ENCODE measurements around the gene PARP1.
A peak's percentile ranks its signal among the peaks of the same experiment; 100 is the strongest.
"Not testable (repeated sequence)": the region's sequence is repeated elsewhere in the genome, so short reads cannot be mapped to it uniquely, and the experiment has no call there.

The PARP1 gene

DNA sequence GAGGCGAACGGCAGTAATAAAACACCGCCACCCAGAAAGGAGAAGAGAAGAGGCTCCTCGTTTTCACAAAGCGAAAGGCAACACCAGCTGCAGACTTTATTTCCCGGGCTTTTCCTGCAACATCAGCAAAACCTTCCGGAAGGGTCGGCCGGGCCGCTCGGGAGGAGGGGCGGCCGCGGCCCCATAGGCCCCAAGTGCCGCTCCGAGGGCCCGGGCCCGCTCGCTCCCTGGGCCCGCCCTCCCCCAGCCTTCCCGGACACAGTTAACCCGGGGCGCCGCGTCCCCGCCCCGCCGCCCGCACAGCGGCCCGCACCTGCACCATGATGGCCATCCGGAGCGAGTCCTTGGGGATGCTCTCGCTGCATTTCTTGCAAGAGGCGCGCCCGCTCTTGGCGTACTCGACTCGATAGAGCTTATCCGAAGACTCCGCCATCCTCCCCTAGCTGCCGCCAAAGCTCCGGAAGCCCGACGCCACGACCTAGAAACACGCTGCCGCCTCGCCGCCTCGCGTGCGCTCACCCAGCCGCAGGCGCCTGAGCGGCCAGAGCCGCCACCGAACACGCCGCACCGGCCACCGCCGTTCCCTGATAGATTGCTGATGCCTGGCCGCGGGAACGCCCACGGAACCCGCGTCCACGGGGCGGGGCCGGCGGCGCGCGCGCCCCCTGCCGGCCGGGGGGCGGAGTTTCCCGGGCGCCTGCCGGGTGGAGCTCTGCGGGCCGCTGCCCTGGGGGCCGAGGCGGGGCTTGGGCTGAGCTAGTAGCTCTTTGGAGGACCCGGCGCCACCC, at the start of gene PARP1:
TSS of gene PARP1 (minus strand) at position 597 of the 788 bp plus-strand sequence. CDS start at position 433, 164 bp downstream.
- DNase-seq (ENCODE audit: low read depth): peak; percentile 49

DNA sequence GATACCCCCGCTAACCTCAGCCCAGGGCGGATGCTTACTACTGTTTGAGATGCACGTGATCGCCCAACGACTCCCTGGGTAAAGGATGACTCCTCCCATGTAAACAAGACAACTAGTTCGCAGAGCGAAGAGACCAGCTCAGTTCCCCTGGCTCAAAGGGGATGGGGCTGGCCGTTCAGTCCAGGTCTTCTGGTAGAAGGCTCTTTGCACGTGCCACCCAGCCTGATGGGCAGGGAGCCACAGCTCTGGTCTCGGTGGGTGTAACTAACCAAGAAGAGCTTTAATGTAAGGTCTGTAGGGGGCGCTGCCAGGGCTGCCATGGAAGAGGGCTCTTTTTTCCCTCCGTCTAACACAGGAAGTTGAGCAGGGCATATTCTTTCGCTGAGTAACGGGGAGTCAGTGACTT, 49.4 kb upstream of the PARP1 start:
- DNase-seq (ENCODE audit: low read depth): no peak

DNA sequence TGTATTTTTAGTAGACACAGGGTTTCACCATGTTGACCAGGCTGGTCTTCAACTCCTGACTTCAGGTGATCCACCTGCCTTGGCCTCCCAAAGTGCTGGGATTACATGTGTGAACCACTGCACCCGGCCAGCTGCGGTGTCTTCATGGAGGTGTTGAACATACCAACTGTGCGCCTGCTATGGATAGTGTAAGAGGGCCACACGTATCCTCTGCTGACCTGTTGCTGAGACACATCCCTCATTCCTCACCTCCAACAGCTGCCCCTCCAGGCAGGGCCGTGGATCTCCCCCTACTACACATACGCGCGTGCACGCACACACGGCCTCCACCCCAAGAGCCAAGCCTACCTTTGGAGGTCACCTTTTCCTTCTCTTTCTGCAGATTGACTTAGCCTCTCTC, 48.0 kb upstream of the PARP1 start:
- no peak for DNase-seq (ENCODE audit: low read depth)

DNA sequence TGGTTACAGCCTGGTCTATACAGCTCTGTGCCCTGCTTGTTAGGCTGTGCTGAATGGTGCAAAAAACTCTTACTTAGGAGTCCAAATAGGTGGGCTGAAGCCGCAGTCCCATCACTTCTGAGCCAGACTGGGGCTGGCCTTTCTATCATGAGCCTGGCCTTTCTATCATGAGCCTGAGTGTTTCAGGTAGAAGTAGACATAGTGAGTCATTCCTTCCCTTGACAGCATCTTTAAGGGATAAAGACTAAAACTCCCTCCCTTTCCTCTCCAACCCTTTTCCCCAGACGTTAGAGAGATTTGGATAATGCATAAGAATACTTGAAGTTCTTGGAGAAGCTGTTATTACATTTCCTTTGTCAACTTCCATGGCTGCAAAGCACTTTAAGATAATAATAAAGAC, 46.5 kb upstream of the PARP1 start:
- no peak for DNase-seq (ENCODE audit: low read depth)

DNA sequence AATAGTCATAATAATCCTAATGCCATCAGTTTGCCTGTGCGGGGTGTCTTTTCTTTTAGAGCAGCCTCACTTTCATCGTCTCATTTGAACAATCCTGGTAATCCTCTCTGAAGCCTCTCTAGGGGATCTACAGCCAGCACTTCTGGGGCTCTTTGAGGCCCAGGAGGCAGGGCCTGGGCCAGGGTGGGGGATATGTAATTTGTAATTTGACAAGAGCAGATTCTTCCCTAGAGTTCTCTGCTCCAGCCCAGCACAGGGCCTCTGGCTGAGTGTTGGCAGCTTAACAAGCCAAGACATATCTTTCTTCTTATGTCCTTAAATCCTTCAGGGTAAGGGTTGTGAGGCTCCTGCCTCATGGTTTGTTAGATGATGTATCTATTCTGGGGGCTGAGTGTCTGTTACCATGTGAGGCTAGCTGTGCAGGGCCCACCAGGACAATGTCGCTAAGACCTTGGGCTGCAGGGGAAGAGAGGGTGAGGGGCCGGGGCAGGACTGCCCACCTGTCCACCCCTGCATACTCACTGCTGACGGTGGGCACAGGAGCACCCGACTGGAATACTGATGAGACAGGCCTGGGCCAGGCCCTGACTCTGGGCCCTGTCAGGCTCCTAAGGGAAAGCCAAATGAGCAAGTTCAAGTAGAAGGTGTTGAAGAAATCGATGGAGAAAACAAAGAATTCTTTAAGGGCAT, 45.3 kb upstream of the PARP1 start:
- no peak for DNase-seq (ENCODE audit: low read depth)

DNA sequence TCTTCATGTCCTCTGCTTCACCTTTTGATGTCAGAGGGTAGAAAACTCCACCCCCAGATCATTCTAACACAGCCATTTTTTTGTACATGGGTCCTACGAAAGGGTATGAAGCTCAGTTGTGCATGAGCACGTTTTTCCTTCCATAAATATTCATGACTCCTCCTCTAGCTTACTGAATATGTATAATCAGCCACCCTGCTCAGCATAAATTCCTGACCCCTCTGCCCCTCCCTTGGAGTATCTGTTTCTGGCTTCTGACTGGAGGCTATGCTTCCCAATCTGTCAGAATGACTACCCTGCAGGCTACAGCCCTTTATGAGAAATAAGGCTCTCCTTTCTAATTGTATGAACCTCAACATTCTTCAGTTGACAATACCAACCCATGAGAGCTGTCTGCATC, 42.8 kb upstream of the PARP1 start:
- no peak for DNase-seq (ENCODE audit: low read depth)

DNA sequence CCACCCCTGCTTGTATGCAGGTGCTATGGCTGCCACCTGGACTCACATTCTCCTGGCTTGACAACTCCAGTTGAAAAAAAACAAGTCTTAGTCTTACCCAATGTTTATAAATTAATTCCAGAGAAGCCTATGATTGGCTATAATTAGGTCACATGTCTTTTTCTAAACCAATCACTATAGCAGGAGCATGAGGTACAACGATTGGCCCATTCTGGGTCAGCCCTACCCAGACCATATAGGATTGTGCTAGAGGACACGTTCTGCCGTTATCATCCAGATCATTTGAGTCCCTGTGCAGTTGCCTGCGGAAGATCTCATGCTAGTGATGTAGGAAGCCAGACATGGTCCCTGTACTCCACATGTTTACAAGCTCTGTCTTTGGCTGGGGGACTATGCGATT, 41.9 kb upstream of the PARP1 start:
- DNase-seq (ENCODE audit: low read depth): no peak

DNA sequence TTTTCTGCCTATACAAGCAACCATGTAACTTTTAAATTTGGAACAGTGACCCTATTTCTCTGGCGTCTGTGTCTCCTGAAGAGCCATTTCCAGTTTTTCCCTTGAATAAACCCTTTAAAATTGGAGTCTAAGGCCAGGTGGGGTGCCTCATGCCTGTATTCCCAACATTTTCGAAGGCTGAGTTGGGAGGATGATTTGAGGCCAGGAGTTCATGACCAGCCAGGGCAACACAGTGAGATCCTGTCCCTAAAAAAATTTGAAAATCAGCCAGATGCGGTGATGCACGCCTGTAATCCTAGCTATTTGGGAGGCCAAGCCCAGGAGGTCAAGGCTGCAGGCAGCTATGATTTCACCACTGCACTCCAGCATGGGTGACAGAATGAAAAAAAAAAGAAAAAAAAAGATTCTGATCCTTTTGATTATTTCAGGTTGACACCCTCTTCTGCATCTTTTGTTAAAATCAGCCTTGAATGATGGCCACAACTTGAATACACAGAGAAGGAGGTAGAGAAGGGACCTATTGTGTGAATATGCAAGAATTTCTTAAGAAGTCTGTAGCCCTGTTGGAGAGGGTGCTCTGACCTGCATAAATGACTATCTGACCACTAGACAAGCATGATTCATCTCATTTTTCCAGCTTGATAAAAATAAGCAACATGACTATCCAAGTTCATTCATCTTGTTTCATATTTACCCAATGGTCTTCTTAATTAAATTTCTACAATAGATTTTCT, 40.2 kb upstream of the PARP1 start:
- DNase-seq (ENCODE audit: low read depth): no peak

DNA sequence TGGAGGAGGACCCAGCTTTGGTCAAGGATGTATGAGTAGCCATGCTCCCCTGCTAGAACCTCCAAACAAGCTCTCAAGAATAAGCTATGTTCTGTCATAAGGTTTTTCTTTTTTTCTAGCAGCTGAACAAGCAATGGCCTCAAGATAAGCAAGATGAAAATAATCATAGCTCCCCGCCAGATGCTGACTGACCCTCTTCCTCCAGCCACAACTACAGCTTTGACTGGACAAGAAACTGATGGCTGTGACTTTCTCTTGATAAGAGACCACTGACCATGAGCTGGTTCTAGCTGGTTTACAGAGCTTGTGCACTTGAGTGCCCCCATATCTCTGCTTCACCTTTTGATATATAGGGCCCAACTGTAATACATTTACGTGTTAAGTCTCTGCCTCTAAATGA, 38.2 kb upstream of the PARP1 start:
- no peak for DNase-seq (ENCODE audit: low read depth)

DNA sequence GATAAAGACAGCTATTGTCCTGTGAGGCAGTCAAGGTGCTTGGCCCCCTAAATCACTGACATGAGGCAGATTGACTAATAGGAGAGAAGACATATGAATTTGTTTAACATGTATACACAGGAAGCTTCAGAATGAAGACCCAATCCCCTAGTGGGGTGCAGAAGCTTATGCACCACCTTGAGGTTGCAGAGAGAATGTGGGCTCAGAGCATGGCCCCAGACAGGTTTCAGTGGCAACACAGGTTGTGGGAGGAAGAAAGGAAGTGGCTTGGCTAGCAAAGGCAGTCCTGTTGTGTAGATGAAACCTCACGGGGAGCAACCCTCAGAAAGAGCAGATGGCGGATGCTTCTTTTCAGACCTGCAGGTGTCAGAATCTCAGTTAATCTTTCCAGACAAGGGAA, 37.0 kb upstream of the PARP1 start:
- DNase-seq (ENCODE audit: low read depth): no peak

DNA sequence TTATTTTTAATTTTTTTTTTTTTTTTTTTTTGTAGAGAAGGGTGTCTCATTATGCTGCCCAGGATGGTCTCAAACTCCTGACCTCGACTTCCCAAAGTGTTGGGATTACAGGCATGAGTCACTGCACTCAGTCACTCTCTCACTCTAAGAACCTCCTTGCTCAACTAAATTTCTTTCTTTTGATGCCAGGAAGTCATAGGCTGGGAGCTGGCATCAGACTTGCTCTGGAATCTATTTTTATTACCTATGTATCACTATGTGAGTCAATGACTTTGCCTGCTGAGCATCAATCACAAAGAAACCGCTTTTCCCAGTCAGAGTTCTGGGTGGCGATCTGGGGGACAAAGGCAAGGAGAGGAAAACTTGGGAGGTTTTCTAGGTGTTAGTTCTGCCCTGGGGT, 35.5 kb upstream of the PARP1 start:
- peak; percentile 85 for DNase-seq (ENCODE audit: low read depth)

DNA sequence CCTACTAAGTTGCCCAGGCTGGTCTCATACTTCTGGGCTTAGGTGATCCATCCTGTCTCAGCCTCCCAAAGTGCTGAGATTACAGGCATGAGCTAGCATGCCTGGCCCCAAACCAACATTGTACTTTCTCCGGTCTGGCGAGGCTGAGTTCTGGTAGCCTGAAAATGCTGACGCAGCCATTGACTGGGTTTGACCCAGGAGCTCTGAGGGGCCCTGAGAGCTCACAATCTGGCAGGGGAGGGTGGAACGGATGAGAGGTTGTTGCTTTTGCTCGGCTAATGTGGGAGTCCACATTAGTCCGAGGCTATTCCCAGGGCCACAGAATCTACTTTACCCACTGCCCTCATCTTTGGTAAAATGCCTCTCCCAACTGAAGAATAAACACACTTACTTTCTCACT, 35.1 kb upstream of the PARP1 start:
- DNase-seq (ENCODE audit: low read depth): no peak

DNA sequence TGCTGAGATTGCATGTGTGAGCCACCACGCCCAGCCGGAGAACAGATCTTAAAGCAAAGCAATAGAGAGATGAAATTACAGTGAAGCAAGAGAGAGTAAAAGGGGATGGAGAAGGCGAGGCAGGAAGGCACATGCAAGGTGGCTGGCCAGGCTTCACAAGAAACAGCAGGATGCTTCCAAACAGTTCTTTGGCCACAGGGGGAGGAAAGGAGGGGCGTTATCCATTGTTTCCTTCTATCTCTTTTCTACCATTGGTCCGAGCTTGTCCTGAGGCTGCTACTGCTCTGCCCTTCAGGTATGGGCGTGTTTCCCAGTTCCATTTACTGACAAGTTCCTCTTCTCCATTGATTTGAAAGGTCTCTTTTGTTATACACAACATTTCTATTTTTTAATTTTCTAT, 33.7 kb upstream of the PARP1 start:
- DNase-seq (ENCODE audit: low read depth): no peak

DNA sequence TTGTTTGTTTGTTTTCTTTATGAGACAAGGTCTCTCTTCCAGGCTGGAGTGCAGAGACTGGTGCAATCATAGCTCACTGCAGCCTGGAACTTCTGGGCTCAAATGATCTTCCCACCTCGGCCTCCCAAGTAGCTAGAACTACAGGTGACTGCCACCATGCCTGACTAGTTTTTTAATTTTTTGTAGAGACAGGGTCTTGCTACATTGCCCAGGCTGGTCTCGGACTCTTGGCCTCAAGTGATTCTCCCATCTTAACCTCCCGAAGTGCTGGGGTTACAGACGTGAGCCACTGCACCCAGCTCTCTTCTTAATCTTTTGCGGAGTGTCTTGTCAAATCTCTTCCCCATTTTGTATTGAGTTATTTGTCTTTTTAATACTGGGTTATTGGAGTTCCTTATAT, 32.6 kb upstream of the PARP1 start:
- no peak for DNase-seq (ENCODE audit: low read depth)

DNA sequence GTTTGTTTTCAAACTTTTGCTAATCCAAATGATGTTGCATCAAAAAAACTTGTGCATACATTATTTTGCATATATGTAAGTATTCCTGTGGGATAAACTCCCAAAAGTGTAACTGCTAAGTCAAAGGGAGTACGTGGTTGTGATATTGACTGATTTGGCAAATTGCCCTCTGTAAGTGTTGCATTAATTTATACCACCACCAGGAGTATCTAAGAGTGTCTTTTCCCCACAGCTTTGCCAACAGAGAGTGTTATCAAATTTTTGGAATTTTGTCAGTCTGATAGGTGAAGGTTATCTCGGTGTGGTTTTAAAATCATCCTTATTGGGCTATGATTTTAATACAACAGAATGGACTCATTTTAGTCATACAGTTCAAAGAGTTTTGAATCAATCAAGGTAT, 30.1 kb upstream of the PARP1 start:
- DNase-seq (ENCODE audit: low read depth): no peak

DNA sequence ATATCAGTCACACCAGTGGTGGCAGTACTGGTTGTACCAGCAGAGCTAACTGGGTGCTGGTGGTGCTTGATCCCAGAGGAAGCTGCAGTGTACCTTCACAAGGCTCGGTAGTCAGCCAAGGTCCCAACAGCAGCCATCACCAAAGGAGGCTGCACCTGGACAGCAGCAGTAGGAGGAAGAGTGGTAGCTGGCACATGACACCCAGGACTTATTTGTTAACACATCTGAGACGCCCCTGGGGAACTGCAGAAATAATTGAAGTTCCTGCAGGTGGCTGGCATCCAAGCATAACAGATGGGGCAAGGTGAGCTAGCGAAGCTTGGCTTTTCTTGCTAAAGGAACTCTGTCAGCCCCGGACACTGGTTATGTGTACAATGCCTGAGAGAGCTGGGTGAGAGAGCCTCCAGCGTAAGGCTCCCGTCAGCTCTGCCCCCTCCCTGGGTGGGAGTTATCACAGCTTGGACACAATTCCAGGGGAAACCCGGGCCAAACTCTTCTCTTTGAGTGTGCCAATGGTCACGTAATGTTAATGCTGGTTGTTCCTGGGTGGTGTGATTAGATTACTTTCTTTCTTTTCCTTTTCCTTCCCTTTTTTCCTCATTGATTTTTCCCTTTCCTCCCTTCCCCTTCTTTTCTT, 29.1 kb upstream of the PARP1 start:
- no peak for DNase-seq (ENCODE audit: low read depth)

DNA sequence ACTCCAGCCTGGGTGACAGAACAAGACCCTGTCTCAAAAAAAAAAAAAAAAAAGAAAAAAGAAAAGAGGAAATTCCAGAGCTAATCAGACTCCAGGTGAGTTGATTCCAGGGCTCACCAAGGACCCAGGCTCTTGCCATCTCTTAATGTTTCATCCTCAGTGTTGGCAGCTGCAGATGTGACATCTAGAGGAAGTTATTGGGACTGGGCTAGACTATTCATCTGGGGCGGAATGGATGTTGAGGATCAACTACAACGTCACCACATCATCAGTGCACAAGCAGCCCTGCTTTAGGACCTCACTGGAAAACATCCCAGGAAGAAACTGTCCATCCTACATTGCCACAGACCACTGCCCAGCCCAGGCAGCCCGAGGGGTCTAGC, 28.6 kb upstream of the PARP1 start:
- DNase-seq (ENCODE audit: low read depth): no peak

DNA sequence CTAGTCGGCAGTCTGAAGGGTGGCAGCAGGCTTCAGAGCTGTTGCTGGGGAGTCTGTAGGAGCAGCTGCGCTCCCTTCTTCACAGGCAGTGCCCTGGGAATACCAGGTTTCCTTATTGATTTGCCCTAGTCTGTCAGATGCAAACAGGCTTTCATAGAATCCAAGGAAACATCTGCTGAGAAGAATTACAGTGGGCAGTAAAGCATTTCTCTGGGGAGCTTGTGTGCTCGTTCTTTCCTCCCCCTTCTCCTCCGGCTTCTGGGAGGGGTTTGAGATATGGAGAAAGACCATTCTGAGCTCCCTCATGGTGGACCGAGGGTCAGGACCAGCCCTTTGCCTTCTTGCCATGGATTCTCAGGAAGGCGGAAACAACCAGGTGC, 25.4 kb upstream of the PARP1 start:
- DNase-seq (ENCODE audit: low read depth): no peak

DNA sequence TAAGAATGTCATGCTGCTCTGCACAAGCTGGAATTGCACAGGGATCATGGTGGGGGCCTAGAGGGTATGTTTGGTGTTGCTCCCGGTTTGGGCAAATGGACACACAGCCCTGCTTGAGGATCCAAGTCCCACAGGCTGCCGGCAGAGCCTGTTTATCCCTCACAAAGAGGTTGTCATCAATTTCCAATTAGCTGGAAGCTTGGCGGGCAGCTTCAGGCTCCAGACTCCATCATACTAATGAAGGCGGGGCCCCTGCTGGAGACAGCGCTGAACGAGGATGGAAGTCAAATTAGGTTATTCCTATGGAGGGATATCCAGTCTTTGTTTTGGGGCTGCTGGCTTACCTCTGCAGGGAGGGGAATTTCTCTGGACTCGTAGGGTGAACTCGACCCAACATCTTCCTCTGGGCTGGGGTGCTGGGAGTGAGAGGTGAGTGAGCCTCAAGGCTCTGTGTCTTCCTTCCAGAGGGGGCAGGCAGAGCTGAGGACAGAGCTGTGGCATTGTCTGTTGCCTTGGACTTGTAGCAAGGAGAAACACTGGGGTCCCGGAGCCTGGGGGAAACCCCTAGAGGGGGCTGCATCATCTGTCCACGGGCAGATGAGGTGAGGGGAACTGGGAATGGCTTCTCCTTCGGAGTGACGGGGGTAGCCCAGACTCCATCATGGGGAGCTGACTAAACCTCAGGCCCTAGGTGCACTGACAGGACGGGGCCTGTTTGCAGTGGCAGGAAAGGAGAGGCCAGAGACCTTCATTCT, 24.9 kb upstream of the PARP1 start:
- no peak for DNase-seq (ENCODE audit: low read depth)

DNA sequence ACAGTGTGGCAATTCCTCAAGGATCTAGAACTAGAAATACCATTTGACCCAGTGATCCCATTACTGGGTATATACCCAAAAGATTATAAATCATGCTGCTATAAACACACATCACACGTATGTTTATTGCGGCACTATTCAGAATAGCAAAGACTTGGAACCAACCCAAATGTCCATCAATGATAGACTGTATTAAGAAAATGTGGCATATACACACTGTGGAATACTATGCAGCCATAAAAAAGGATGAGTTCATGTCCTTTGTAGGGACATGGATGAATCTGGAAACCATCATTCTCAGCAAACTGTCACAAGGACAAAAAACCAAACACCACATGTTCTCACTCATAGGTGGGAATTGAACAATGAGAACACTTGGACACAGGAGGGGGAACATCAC, 24.0 kb upstream of the PARP1 start:
- not testable (repeated sequence) for DNase-seq (ENCODE audit: low read depth)

DNA sequence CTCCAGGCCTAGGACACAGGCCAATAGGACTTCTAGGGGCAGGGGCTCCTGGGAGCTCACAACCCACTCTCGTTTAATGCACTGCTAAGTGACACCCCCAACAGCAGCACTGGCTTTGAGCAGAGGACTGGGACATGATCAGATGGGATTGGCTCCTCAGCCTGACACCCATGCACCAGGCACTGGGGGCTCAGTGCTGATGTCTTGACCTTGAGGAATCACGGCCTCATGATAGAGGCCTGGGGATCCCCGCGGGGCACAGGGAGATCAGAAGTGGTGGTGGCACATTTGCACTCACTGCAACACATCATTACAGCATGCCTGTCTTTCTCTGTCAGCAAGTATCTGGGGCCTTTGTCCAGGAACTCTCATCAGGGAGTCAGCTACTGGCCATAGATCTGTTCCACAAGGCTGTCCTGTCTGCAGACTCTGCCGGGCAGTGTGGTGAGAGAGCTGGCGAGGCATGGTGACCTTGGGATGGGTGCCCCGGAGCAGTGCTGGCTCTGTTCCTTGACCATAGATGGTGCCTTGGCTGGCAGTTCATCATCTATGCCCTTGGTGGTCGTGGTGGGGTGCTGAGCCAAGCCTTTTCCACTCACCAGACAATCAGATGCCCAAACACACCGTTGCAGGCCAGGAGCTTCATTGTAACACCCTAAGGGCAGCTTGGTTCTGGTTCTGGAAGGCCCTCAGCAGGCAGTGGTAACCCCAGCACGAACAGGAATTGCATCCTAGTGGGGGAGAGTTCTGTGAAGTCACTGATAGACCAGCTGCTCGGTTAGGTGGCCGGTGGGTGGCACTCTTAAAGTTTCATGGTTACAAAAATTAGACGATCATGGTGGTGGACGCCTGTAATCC, 22.2 kb upstream of the PARP1 start:
- DNase-seq (ENCODE audit: low read depth): no peak
